GM19397 (cell line): ENCODE data around the gene CENPP.

Source experiments
- ATAC-seq: cut with Tn5 transposase; IDR thresholded peaks from one replicate; pipeline ENCODE4 v1.9.1; 2021; ENCODE audit warnings: mild to moderate bottlenecking, moderate library complexity; ENCODE audit not compliant: unreplicated experiment

CENPP gene

GRCh38 chr9:92422611-92423338 is 97.0 kb downstream of the CENPP start:
- ATAC-seq: no peak

GRCh38 chr9:92423612-92424011 is 97.9 kb downstream of the CENPP start:
- ATAC-seq: no peak

GRCh38 chr9:92424340-92424739 is 98.6 kb downstream of the CENPP start, which contains the start of gene OMD:
OMD (minus strand) TSS chr9:92424471; CDS start chr9:92417558, 6,913 bp downstream.
- ATAC-seq: no peak

GRCh38 chr9:92425474-92425873 is 99.7 kb downstream of the CENPP start:
- no peak for ATAC-seq

- ATAC-seq: no peak
Observed at GRCh38 chr9:92426501-92427145, 100.9 kb downstream of the CENPP start.

- ATAC-seq: no peak
Observed at GRCh38 chr9:92429836-92430235, 104.1 kb downstream of the CENPP start.

- ATAC-seq: no peak
Observed at GRCh38 chr9:92432350-92432749, 106.6 kb downstream of the CENPP start.

- no peak for ATAC-seq
Observed at GRCh38 chr9:92432972-92433548, 107.3 kb downstream of the CENPP start.

GRCh38 chr9:92435263-92435662 is 109.5 kb downstream of the CENPP start:
- ATAC-seq: no peak

- no peak for ATAC-seq
Observed at GRCh38 chr9:92438900-92439526, 113.3 kb downstream of the CENPP start.

GRCh38 chr9:92439921-92440750 is 114.4 kb downstream of the CENPP start:
- no peak for ATAC-seq

- no peak for ATAC-seq
Observed at GRCh38 chr9:92440751-92441046, 114.9 kb downstream of the CENPP start.

GRCh38 chr9:92444841-92445240 is 119.1 kb downstream of the CENPP start:
- ATAC-seq: no peak

- ATAC-seq: no peak
Observed at GRCh38 chr9:92446536-92446935, 120.8 kb downstream of the CENPP start.

GRCh38 chr9:92455217-92455616 is 129.5 kb downstream of the CENPP start:
- no peak for ATAC-seq

- ATAC-seq: no peak
Observed at GRCh38 chr9:92457576-92457975, 131.8 kb downstream of the CENPP start.

GRCh38 chr9:92463387-92463786 is 137.6 kb downstream of the CENPP start:
- no peak for ATAC-seq

GRCh38 chr9:92463984-92464383 is 138.2 kb downstream of the CENPP start:
- no peak for ATAC-seq

- ATAC-seq: no peak
Observed at GRCh38 chr9:92467041-92467440, 141.3 kb downstream of the CENPP start.

GRCh38 chr9:92467511-92467910 is 141.8 kb downstream of the CENPP start:
- ATAC-seq: no peak

GRCh38 chr9:92468206-92468605 is 142.5 kb downstream of the CENPP start:
- no peak for ATAC-seq
